Ecto neural progenitor cell (in vitro differentiated cells): ENCODE results near the gene VCAN.

Source experiments
- DNase-seq: peaks from one replicate; pipeline ENCODE4 v3.0.0-alpha.2; 2018; ENCODE audit warnings: low spot score

VCAN gene

GRCh38 chr5:83564069-83564749 is 92.7 kb downstream of the VCAN start:
- no peak for DNase-seq

- DNase-seq: no peak
Observed at GRCh38 chr5:83567741-83568140, 96.2 kb downstream of the VCAN start.

GRCh38 chr5:83568186-83568585 is 96.6 kb downstream of the VCAN start:
- no peak for DNase-seq

- no peak for DNase-seq
Observed at GRCh38 chr5:83570916-83571315, 99.4 kb downstream of the VCAN start.

GRCh38 chr5:83572271-83572670 is 100.7 kb downstream of the VCAN start:
- no peak for DNase-seq

- no peak for DNase-seq
Observed at GRCh38 chr5:83576341-83576740, 104.8 kb downstream of the VCAN start.

- no peak for DNase-seq
Observed at GRCh38 chr5:83577036-83577636, 105.6 kb downstream of the VCAN start.

GRCh38 chr5:83583859-83584258 is 112.3 kb downstream of the VCAN start:
- DNase-seq: no peak

GRCh38 chr5:83586874-83587776 is 115.6 kb downstream of the VCAN start:
- no peak for DNase-seq

GRCh38 chr5:83589786-83590185 is 118.2 kb downstream of the VCAN start:
- no peak for DNase-seq

GRCh38 chr5:83590966-83591365 is 119.4 kb downstream of the VCAN start:
- no peak for DNase-seq

GRCh38 chr5:83595217-83595616 is 123.7 kb downstream of the VCAN start:
- DNase-seq: no peak

- peak; percentile 67 for DNase-seq
Observed at GRCh38 chr5:83608122-83608521, 136.6 kb downstream of the VCAN start.

GRCh38 chr5:83614841-83615240 is 143.3 kb downstream of the VCAN start:
- no peak for DNase-seq

- no peak for DNase-seq
Observed at GRCh38 chr5:83628360-83628759, 156.8 kb downstream of the VCAN start.
